T follicular helper cell (primary cell): Measurements from ENCODE around the gene CC2D1A.
"Not testable (repeated sequence)": the region's sequence is repeated elsewhere in the genome, so short reads cannot be mapped to it uniquely, and the experiment has no call there.

Source experiments
- DNase-seq: peaks from one replicate; pipeline ENCODE4 v3.0.0-alpha.2; 2020; ENCODE audit warnings: low read depth

CC2D1A gene

DNA sequence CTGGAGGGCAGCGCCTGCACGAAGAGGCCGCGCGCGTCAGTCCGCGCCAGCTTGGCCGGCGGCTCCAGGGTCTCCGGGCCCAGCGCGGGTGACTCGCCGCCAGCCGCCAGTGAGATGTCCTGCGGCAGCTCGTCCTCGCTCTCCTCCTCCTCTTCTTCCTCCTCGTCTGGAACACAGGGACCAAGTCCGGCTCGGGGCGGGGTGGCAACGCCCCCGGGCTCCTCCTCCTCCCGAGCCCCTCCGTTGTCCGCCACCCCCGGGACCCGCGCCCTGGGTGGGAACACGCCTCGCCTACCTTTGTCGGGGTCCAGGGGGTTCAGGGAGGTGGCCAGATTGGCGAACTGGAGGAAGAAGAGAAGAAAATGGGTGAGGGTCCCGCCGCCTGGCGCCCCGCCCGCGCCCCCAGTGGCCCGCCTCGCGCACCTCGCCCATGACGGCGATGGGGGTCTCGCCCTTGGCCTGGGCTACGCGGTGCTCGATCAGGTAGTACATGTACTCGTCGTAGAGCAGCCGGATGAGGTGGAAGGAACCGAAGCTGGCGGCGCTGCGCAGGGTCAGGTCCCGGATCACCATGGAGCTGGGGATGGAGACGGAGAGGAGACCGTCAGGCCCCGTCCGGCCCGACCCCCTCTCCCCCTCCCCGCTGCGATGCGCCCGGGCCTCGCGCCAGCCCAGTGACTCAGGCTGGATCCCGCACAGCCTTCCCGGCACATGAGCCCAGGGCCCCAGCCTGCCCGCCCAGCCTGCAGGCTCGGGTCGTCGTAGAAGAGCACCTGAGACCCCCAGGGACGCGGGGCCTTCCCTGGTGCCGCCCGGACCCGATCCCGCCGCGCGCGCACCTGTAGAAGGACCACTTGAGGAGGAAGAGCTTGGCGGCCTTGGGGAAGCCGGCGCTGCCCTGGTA, 57.0 kb downstream of the CC2D1A start:
- DNase-seq = no peak

DNA sequence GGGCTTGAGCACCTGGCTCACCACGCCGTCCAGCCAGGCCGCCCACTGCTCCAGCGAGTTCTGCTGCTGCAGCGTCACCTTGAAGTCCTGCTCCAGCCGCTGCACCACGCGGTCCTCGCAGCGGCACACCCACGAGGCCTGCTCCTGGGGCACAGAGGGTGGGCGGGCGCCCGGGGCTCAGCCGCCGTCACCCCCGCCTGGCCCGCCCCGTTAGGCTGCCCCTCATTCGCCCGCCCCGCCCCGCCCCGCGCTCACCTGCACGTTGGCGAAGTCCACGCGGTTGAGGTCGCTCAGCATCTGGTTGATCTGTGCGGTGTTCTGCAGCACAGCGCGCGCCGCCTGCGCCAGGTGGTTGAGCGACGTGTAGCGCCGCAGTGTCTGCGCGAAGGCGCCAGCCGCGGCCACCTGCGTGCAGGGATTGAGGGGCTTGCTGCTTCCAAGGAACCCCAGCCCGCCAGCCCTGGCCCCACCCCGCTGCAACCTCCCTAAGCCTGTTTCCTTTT, 57.7 kb downstream of the CC2D1A start:
- DNase-seq = no peak

DNA sequence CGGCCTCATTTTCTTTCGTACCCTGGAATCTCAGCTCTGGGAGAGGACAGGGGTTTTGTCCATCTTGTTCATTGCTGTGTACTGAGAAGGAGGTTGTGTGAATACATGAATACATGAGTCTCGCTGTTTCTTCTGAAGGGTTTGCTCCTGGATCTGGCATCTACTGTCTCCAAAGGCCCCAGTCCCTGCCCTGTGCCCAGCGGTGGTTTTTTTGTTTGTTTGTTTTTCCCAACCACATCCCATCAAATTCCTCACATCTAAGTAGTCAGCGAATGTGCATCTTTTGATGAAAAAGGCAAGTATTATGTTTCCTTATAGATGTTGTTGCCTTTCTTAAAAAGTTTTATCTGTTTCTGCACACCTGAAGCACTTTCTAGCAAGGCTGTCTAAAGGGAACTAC, 58.8 kb downstream of the CC2D1A start:
- no peak for DNase-seq

DNA sequence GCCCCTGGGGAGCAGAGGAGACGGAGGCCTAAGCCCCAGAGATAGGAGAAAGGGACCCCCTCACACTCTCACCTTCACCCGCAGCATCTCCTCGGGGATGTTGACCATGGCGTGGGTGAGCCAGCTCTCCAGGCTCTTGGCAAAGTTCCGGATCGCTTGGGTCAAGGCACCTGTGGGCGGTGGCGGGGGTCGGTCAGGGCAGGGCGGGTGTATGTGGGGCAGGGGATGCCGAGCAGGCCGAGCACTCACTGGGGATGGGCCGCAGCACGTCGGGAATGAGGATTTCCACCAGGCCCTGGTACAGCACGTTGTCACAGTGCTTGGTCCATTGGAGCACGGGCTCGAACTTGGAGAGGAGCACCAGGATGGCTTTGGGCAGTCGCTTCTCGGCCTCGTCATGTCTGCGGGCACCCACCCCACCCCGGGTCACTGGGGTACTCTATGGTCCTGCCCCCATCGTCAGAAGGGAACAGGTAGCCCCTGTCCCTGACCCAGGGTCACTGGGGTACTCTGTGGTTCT, 59.4 kb downstream of the CC2D1A start:
- DNase-seq = no peak

DNA sequence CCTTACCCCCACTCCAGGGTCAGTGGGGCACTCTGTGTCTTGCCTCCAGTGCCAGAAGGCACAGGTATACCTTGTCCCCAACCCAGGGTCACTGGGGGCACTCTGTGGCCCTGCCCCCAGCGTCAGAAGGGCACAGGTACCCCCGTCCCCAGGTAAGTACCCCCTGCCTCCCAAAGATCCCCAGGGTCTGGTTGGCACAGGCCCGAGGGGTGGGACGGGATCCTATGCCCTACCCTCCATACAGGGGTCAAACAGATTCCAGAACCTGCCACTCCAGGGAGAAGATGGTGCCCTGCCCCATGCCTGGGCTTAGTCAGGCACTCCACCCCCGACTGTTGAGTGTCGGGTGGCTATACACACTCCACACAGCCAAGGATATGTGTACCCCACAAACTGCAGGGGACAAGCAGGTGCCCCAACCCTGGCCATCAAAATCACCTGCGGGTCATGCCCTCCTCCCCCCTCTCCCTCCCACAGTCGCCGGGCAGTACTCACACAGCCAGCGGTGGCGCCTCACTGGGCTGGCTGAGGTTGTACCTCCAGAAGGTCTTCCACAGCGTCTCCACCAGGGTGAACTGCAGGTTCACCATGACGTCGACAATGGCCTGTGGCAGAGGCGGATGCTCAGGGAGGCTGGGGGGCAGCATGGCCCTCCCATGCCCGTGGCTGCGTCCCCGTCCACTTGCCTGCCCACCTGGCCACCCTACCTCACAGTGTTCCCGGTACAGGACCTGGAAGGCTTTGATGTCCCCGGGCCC, 60.1 kb downstream of the CC2D1A start:
- no peak for DNase-seq

DNA sequence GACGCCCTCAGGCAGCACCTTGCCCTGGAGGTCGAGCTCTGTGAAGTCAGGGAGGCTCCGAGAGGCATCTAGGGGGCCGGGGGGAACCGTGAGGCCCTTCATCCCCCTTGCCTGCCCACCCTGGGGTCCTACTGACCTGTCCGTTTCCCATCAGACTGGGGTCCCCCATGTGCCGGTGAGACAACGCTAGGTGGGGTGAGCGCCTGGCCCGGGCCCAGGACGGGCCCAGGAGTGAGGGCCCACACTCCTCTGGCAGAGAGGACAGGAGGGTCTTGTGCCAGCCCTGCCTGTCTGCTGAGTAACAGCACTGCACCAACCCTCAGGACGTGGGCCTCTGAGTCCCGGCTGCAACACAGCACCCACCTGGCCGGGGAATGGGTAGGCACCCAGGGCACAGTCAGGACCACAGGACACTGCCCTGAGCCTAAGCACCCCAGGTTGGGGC, 60.7 kb downstream of the CC2D1A start:
- DNase-seq = no peak

DNA sequence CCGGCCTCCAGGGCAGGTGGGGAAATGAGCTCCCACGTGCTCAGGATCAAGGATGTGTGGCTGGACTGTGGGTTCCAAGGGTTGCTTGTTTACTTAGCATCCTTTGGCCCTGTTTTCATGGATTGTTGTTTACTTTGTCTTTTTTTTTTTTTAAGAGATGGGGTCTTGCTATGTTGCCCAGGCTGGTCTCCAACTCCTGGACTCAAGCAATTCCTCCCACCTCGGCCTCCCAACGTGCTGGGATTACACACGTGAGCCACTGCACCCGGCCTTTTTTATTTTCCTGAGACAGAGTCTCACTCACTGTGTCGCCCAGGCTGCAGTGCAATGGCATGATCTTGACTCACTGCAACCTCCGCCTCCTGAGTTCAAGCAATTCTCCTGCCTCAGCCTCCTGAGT, 61.2 kb downstream of the CC2D1A start:
- DNase-seq = not testable (repeated sequence)

DNA sequence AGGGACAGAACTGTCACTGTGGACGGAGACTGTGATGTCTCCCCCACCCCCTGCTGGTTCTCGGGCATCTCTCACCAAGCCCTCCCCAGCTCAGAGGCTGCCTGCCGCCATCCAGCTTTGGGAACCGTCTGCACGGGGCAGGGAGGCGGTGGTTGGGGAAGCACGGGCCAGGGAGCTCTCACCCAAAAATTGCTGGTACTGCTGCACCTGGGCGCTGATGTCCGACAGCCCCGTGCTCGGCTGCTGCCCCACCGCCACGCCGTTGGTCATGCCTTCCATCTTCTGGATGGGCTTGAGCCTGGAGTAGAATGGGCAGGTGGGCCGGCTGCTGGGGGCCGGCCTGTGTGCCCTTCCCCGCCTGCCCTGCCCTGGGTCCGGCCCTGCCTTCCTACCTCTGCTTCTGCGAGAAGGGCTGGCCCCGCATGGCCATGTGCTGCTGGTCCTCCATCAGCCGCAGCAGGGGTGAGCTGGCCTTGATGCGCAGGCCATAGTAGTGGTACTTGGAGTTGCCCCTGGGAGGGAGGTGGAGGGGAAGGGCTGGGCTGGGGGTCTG, 62.5 kb downstream of the CC2D1A start:
- DNase-seq = no peak

DNA sequence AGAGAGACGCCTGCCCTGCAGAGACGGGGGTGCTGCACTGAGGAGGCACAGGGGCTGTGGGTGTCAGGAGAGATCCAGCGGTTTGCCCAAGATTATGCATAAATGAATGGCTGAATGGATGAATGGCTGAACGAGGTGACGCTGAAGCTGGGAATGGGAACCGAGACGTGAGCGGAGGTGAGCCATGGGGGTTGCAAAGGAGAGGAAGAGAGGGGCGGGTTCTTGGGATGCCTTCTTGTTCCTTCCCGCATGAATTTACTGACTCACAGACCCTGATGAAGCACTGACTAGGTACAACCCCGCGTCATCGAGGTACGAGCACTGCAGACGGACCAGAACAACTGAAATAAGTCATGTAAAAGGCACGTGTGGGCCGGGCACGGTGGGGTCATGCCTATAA, 63.0 kb downstream of the CC2D1A start:
- no peak for DNase-seq

DNA sequence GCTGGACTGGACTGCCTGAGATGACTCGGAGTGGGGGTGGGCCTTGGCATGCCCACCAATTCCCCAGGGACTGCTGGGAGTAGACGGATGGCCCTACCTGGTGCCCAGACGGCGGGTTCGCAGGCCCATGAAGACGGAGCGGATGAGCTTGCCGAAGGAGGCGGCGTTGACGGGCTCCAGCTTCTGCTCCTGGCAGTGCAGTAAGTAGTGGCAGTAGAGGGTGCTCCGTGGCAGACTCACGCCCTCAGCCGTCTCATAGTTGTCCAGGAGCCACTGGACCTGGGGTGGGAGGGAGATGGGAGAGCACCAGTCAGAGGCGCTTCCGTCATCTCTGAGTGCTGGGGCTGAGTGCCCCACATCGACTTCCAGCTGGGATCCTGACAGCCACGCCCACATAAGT, 63.9 kb downstream of the CC2D1A start:
- DNase-seq = no peak

DNA sequence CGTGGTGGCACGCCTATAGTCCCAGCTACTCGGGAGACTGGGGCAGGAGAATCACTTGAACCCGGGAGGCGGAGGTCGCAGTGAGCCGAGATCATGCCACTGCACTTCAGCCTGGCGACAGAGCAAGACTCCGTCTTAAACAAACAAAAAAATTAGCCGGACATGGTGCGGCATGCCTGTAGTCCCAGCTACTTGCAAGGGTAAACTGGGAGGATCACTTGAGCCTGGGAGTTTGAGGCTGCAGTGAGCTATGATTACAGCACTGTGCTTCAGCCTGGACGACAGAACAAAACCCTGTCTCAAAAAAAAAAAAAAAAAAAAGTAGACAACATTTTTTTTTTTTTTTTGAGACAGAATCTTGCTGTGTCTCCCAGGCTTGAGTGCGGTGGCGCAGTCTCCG, 65.9 kb downstream of the CC2D1A start:
- DNase-seq = not testable (repeated sequence)

DNA sequence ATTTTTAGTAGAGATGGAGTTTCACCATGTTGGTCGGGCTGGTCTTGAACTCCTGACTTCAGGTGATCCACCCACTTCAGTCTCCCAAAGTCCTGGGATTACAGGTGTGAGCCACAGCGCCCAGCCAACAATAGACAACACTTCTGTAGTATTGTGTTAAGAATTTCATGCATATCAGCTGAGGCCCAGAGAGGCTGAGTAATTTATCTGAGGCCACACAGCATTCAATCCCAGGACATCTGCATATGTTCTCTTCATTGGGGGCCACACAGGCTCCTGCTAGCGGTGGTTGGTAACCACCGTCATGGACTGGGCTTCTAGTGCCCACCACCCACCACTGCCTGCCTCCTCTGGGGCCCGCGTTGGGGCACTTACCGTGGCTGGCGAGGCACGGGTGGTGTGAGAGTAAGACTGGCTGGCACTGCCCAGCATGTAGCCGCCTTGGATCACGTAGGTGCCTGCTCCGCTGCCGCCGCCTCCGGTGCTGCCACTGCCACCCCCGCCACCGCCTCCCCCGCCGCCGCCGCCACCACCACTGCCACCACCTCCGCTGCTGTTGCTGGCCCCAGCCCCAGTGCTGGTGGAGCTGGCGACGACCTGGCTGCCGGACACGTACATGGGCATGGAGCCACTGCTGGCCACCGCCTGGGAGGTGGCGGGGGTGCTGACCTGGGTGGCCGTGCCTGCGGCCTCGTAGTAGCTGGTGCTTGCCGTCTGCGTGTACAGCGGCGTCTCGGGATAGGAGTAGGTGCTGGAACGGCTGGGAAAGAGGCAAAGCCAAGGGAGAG, 66.6 kb downstream of the CC2D1A start:
- no peak for DNase-seq

DNA sequence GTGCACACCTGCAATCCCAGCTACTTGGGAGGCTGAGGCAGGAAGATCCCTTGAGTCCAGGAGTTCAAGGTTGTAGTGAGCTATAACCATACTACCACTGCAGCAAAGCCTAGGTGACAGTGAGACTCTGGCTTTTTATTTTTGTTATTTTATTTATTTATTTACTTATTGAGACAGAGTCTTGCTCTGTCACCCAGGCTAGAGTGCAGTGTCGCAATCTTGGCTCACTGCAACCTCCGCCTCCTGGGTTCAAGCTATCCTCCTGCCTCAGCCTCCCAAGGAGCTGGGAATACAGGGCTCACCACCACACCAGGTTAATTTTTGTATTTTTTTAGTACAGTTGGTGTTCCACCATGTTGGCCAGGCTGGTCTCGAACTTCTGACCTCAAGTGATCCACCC, 67.5 kb downstream of the CC2D1A start:
- not testable (repeated sequence) for DNase-seq

DNA sequence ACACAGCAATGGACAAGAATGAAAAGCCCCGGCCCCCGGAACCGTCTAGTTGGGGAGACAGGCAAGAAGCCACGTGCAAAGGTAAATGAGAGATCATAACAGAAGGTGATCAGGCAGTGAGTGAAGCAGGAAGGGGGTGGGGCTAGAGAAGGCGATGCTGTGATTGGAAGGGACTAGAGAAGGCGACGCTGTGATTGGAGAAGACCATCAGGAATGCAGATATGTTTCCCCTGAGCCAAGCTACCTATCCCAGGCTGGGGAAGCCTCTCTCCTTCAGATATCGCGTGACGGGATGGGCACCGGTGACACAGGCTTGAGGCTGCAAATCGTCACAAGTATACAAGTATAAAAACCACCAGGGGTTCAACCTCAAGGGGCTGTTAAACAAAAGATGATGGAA, 68.1 kb downstream of the CC2D1A start:
- no peak for DNase-seq

DNA sequence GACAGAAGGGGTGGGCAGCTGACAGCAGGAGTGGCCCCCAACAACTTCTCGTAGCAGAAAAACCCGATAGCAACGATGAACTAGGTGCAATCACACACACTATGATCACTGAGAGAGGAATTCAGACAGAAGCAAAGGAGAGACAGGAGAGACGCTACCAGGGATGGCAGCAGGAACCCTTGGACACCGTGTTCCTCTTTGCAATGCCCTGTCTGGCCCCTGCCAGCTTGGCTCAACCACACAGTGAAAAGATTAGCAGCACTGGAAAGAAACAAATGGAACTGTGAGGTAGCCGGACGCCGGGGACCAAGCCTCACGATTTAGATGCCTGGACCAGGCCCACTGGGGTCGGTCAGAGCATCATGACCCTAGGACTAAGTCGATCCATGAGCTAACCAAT, 69.9 kb downstream of the CC2D1A start:
- no peak for DNase-seq

DNA sequence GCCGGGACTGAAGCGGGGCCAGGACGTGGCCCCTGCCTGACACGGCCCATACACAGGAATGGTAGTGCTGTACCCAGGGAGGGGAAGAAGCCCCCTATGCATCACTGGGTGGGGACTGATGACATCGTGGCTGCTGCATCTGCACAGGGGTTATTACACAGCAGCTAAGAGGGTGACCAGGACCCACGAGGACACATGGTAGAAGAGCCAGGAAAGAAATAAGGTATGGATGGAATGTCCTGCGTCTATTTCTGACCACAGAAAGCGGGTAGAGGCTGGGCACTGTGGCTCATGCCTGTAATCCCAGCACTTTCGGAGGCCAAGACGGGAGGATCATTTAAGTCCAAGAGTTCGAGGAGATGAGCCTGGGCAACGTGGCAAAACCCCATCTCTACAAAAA, 70.4 kb downstream of the CC2D1A start:
- no peak for DNase-seq

DNA sequence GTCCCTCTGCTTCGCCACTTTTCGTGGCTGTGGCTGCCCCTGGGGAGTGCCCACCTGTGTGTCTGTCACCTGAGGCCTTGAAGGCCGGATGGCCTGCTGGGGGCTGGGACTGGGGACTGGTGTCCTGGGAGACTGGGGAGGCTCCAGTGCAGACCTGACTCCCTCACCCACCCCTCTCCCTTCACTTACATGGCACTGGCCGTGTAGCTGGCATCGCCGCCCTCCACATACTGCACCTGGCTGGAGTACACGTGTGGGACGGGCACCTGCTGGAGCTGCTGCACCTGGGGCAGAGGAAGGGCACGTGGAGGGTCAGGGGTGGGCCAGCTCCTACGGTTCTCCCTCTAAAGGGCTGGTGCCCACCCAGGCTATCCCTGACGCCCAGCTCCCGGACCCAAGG, 71.8 kb downstream of the CC2D1A start:
- DNase-seq = no peak

DNA sequence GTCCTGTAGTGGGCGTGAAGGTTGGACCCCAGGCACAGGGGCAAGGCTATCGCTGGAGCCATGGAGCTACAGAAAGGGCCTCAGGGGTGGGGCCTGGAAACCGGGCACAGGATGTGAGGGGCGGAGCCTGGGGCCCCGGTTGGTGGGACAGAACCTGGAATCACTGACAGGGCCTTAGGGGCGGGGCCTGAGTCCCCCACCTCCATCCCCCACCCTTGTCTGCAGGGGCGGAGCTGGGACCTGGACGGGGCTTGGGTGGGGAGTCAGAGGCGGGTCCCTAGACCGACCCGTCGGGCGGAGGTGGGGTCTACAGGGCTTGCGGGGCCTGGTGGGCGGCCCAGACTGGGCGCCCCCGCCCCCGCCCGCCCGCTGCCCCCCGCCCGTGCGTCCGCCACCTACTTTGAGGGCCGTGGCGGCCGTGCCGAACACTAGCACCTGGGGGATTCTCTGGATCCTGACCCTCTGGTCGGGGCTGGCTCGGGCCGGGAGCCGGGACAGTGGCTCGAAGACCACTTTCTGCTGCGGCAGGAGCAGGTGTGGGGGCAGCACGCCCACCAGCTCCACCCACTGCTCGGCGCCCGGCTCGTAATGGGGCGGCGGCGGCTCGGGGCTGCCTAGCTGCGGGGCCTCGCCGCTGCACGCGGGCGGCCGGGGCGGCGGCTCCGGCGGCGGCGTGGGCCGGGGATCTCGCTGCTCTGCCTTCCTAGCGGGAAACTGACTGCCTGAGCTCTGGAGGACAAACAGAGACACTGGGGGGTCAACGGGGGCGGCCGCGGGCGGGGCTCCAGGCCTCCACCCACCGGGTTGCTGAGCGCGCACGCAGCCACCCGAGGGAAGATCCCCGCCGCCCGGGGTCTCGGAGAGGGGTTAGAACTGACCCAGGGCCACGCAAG, 72.6 kb downstream of the CC2D1A start:
- DNase-seq = no peak

DNA sequence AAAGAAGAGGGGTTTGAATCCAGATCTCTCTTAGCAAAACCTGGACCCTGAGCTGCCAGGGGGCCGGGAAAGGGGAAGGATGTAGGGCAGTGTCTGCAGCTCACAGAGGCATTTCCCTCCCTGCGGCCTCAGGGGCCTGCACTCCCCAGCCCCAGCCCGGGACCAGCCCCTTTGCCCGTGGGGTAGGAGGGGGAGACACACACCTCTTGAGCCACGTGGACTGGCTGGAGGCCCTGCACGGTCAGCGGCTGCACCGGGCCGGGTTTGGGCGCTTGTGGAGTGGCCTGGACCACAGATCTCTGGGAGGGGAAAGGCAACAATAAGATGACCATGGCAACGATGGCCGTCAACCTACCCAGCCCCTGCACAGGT, 73.2 kb downstream of the CC2D1A start:
- DNase-seq = no peak

DNA sequence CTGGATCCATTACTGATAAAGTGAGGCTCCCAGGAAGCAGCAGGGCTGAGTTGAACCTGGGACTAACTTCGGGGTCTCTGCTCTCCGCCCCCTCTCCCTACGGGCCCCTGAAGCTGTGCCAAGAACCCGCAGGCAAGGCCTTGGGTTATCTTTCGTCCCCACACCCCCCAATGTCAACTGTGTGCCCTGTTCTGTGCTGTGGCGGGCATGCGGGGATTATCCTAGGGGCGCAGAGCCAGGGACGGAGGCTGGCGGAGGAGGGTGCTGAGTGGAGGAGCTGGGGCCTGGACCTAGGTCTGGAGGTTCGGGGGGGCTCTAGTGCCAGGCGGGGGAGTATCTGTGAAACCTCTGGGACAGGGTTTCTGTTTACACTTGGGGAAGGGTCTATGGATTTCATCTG, 73.7 kb downstream of the CC2D1A start:
- no peak for DNase-seq

DNA sequence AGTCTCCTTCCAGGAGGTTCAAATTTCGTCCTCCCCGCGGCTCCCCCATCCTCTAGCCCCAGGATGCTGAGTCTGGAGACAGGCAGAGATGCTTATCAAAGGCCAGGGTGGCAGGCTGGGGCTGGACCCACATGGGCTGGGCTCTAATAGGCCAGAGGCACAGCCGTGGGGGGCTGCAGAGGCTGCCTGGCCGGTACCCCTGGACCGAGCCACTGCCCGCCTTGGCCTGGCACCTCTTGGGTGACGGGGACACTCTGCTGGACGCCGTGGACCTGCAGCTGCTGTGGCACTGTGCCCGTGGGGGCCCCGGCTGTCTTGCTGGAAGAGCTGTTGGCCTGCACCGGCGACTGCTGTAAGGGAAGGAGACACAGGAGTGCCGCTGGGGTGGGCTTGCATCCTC, 74.3 kb downstream of the CC2D1A start:
- DNase-seq = no peak
